Mesenchymal stem cell (in vitro differentiated cells and primary cell): ENCODE results near the gene SMCHD1.
A peak's percentile ranks its signal among the peaks of the same experiment; 100 is the strongest.

ENCODE experiments used
- DNase-seq: peaks from one replicate; pipeline ENCODE4 v3.0.0-alpha.2; 2013
- H2AFZ ChIP-seq: one replicate; pipeline ENCODE4 v1.6.1; 2013; ENCODE audit warnings: low read depth, mild to moderate bottlenecking, control low read depth, inconsistent platforms, low read length, moderate library complexity
- H2AK5ac ChIP-seq: 2 replicates; pipeline ENCODE4 v1.6.1; 2013; ENCODE audit warnings: low read length, moderate library complexity, mild to moderate bottlenecking, inconsistent platforms; ENCODE audit not compliant: severe bottlenecking
- H2BK120ac ChIP-seq: one replicate; pipeline ENCODE4 v1.6.1; 2013; ENCODE audit warnings: low read depth, mild to moderate bottlenecking, inconsistent platforms, low read length, moderate library complexity
- H2BK12ac ChIP-seq, 2 experiments: one replicate each; pipeline ENCODE4 v1.6.1; 2013; ENCODE audit warnings: inconsistent platforms in 2 of 2, low read length in 2 of 2, mild to moderate bottlenecking in 2 of 2, moderate library complexity in 2 of 2, control low read depth in 1 of 2
- H2BK15ac ChIP-seq: one replicate; pipeline ENCODE4 v1.6.1; 2013; ENCODE audit warnings: mild to moderate bottlenecking, low read depth, inconsistent platforms; ENCODE audit not compliant: poor library complexity, severe bottlenecking
- H2BK5ac ChIP-seq: 2 replicates; pipeline ENCODE4 v1.6.1; 2013; ENCODE audit warnings: low read depth, mild to moderate bottlenecking, low read length, control low read depth, inconsistent platforms; ENCODE audit not compliant: poor library complexity, severe bottlenecking
- H3K14ac ChIP-seq, 2 experiments: one replicate each; pipeline ENCODE4 v1.6.1; 2013; ENCODE audit warnings: inconsistent platforms in 2 of 2, low read length in 2 of 2, control low read depth in 1 of 2, mild to moderate bottlenecking in 1 of 2, moderate library complexity in 1 of 2
- H3K18ac ChIP-seq, 2 experiments: one replicate each; pipeline ENCODE4 v1.6.1; 2013; ENCODE audit warnings: inconsistent platforms in 2 of 2, low read length in 2 of 2, control low read depth in 1 of 2, low read depth in 1 of 2, mild to moderate bottlenecking in 1 of 2
- H3K23ac ChIP-seq, 2 experiments: one replicate each; pipeline ENCODE4 v1.6.1; 2013; ENCODE audit warnings: inconsistent platforms in 2 of 2, low read length in 2 of 2, mild to moderate bottlenecking in 2 of 2, moderate library complexity in 2 of 2, control low read depth in 1 of 2
- H3K27ac ChIP-seq: 2 replicates; pipeline ENCODE4 v1.5.1; 2013; ENCODE audit warnings: mild to moderate bottlenecking, moderate library complexity, low read length, control low read depth, inconsistent platforms; ENCODE audit not compliant: poor library complexity, severe bottlenecking
- H3K27me3 ChIP-seq, 2 experiments: 2 replicates each; pipeline versions ENCODE4 v1.6.1 to v1.7.0; 2013; ENCODE audit warnings: low read length in 2 of 2, mild to moderate bottlenecking in 2 of 2, moderate library complexity in 2 of 2, control low read depth in 1 of 2, inconsistent platforms in 1 of 2; ENCODE audit not compliant: control insufficient read depth in 1 of 2, insufficient read depth in 1 of 2
- H3K36me3 ChIP-seq, 2 experiments: 2 replicates each; pipeline versions ENCODE4 v1.6.1 to v1.7.0; 2013; ENCODE audit warnings: low read length in 2 of 2, control low read depth in 1 of 2, inconsistent platforms in 1 of 2, low read depth in 1 of 2, mild to moderate bottlenecking in 1 of 2; ENCODE audit not compliant: insufficient read depth in 2 of 2, control insufficient read depth in 1 of 2
- H3K4ac ChIP-seq, 2 experiments: one replicate each; pipeline ENCODE4 v1.6.1; 2013; ENCODE audit warnings: inconsistent platforms in 2 of 2, low read length in 2 of 2, mild to moderate bottlenecking in 2 of 2, moderate library complexity in 2 of 2, control low read depth in 1 of 2, low read depth in 1 of 2
- H3K4me1 ChIP-seq: 2 replicates; pipeline ENCODE4 v1.6.1; 2013; ENCODE audit warnings: low read depth, low read length, control low read depth; ENCODE audit not compliant: control insufficient read depth, insufficient read depth
- H3K4me2 ChIP-seq: 2 replicates; pipeline ENCODE4 v1.6.1; 2013; ENCODE audit warnings: low read length, mild to moderate bottlenecking, inconsistent platforms; ENCODE audit not compliant: poor library complexity, severe bottlenecking
- H3K4me3 ChIP-seq, 2 experiments: 2 replicates each; pipeline versions ENCODE4 v1.5.1 to v1.7.0; 2013; ENCODE audit warnings: low read length in 2 of 2, mild to moderate bottlenecking in 2 of 2, control low read depth in 1 of 2, low read depth in 1 of 2; ENCODE audit not compliant: insufficient read depth in 1 of 2
- H3K79me1 ChIP-seq: replicated peaks from 2 replicates; pipeline ENCODE4 v1.6.1; 2013; ENCODE audit warnings: mild to moderate bottlenecking, control low read depth, low read length, inconsistent platforms; ENCODE audit not compliant: poor library complexity, severe bottlenecking
- H3K9ac ChIP-seq: 2 replicates; pipeline ENCODE4 v1.7.0; 2013; ENCODE audit warnings: mild to moderate bottlenecking, low read length, moderate library complexity
- H3K9me3 ChIP-seq: 2 replicates; pipeline ENCODE4 v1.7.0; 2013; ENCODE audit warnings: mild to moderate bottlenecking, low read length; ENCODE audit not compliant: control insufficient read depth
- H4K8ac ChIP-seq: one replicate; pipeline ENCODE4 v1.6.1; 2013; ENCODE audit warnings: inconsistent platforms, mild to moderate bottlenecking, low read length, moderate library complexity
- H4K91ac ChIP-seq: one replicate; pipeline ENCODE4 v1.6.1; 2013; ENCODE audit warnings: mild to moderate bottlenecking, low read length, inconsistent platforms
- WGBS: methylation state at CpG from one replicate; pipeline ENCODE4 v1.1.7; 2013; ENCODE audit warnings: mixed read lengths; 5-methylcytosine and 5-hydroxymethylcytosine counted together

The SMCHD1 gene

DNA sequence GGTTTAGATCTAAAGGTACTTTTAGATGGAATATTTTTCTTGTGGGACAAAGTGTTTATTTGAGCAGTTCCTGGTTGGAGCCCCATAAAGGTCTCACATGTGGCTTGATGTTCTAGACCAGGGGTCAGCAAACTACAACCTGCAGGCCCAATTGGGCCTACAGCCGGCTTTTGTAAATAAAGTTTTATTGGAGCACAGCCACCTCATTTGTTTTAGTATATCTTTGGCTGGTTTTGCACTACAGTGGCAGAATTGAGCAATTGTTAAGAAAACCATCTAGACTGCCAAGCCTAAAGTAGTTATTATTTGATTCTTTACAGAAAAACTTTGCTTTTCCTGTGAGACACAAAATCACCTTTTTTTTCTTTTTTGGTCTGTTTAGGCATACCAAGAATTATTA is 42.5 kb upstream of the SMCHD1 start:
- no peak overlapping the region for H3K14ac ChIP-seq
- WGBS: 88% methylated on average over 1 of the region's 1 CpG
- no peak overlapping the region for H4K8ac ChIP-seq
- H2BK120ac ChIP-seq: no peak overlapping the region
- no peak overlapping the region for H3K4me2 ChIP-seq
- no peak overlapping the region for H2BK5ac ChIP-seq
- peaks cover 0 to 9% of the 10 kb centered on the region in 2 experiments for H3K36me3 ChIP-seq
- no peak overlapping the region for H2AFZ ChIP-seq
- no peak overlapping the region for H3K27ac ChIP-seq
- no peak overlapping the region for H2BK15ac ChIP-seq
- H3K18ac ChIP-seq: no peak overlapping the region
- no peak overlapping the region for H3K23ac ChIP-seq
- no peak for DNase-seq
- no peak overlapping the region for H3K4me3 ChIP-seq
- H4K91ac ChIP-seq: no peak overlapping the region
- H3K4ac ChIP-seq: no peak overlapping the region
- peaks cover 3% of the 10 kb centered on the region for H3K79me1 ChIP-seq
- H2BK12ac ChIP-seq: no peak overlapping the region
- H3K4me1 ChIP-seq: no peaks in the 10 kb centered on the region
- no peak overlapping the region for H3K9ac ChIP-seq
- H3K9me3 ChIP-seq: peaks cover 2% of the 10 kb centered on the region
- no peak overlapping the region for H2AK5ac ChIP-seq
- no peaks in the 10 kb centered on the region for H3K27me3 ChIP-seq

DNA sequence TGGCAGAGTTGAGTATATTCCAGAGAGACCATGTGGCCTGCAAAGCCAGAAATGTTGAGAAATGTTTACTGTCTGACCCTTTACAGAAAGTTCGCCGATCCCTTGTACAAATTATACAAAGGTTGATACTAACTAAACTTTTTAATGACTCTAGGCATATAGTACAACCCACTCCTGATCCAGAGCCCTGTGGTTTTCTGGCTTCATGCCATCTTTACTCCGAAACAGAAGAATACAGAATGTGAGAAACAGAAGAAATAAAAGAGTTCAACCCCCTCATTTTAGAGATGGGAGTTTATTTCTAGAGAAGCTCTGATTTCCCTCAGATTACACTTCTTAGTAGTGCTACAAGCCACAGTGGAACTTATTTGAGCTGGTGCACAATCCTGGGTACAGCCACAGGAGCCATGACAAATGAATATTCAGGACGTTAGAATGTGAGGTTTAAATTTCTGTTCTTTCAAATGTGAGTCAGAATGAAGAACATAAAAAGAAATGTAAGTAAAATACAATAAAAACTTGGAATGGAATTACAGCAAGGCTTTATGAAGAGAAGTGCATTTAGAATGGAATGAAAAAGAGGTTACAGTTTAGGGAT is 38.0 kb upstream of the SMCHD1 start:
- no peak overlapping the region for H2BK12ac ChIP-seq
- H3K4ac ChIP-seq: no peak overlapping the region
- H2BK15ac ChIP-seq: no peak overlapping the region
- H3K23ac ChIP-seq: no peak overlapping the region
- H2BK120ac ChIP-seq: no peak overlapping the region
- H3K14ac ChIP-seq: no peak overlapping the region
- H3K9me3 ChIP-seq: peaks cover 2% of the 10 kb centered on the region
- no peak overlapping the region for H4K8ac ChIP-seq
- H3K9ac ChIP-seq: no peak overlapping the region
- H3K27ac ChIP-seq: no peak overlapping the region
- no peak overlapping the region for H4K91ac ChIP-seq
- WGBS: 77% methylated on average over 4 of the region's 4 CpGs
- H3K18ac ChIP-seq: no peak overlapping the region
- H3K4me2 ChIP-seq: no peak overlapping the region
- peaks cover 0 to 9% of the 10 kb centered on the region in 2 experiments for H3K36me3 ChIP-seq
- no peaks in the 10 kb centered on the region for H3K4me1 ChIP-seq
- H2AK5ac ChIP-seq: no peak overlapping the region
- no peak overlapping the region for H2AFZ ChIP-seq
- no peak for DNase-seq
- H3K27me3 ChIP-seq: no peaks in the 10 kb centered on the region
- no peak overlapping the region for H3K4me3 ChIP-seq
- H2BK5ac ChIP-seq: no peak overlapping the region
- H3K79me1 ChIP-seq: no peaks in the 10 kb centered on the region

DNA sequence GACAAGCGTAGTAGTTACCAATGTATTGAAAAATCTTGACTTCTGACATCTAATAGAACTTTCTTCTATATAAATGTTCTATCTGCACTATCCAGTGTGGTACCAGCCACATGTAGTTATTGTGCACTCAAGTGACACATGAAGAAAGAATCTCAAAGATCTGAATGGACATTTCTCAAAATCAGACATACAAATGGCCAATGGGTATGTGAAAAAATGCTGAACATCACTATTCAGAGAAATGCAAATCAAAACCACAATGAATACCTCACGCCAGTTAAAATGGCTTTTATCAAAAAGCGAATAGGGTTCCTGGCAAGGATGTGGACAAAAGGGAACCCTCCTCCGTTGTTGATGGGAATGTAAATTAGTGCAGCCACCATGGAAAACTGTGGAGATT is 37.5 kb upstream of the SMCHD1 start:
- Histone ChIP-seq H3K23ac (no peak overlapping the region), H3K27me3 (no peaks in the 10 kb centered on the region), H3K4me2 (no peak overlapping the region), H3K18ac (no peak overlapping the region), H3K9me3 (peaks cover 2% of the 10 kb centered on the region), H2BK15ac (no peak overlapping the region), H3K27ac (no peak overlapping the region), H3K9ac (no peak overlapping the region), H2BK5ac (no peak overlapping the region), H3K4ac (no peak overlapping the region), H2BK120ac (no peak overlapping the region), H2BK12ac (no peak overlapping the region), H2AK5ac (no peak overlapping the region), H3K14ac (no peak overlapping the region), H4K91ac (no peak overlapping the region), H3K79me1 (no peaks in the 10 kb centered on the region), H3K36me3 (peaks cover 0 to 9% of the 10 kb centered on the region in 2 experiments), H4K8ac (no peak overlapping the region), H3K4me1 (no peaks in the 10 kb centered on the region), H2AFZ (no peak overlapping the region), H3K4me3 (no peak overlapping the region)
- WGBS: no CpG with 5 or more reads among the region's 4 CpGs
- no peak for DNase-seq

DNA sequence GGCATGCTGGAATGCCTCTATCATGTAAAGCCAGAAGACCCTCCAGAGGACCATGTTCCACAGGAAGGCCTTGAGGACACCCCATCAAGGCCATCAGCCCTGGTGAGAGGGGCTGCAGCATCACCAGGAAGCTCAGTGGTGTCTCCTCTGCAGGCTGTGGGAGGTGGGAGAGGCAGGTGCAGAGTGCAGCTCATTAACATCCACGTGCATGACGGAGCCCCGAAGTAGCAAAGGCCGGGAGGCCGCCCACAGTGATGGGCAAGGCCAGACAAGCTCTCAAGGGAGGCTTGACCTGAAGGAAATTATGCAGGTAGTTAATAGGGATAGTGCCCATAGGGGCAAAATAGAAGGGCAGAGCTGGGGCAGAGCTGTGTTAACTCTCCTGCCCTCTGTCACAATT is 30.3 kb upstream of the SMCHD1 start:
- Histone ChIP-seq H2AFZ (no peak overlapping the region), H3K79me1 (no peaks in the 10 kb centered on the region), H2BK12ac (no peak overlapping the region), H3K4me3 (peak overlapping the region in 1 of 2 experiments; percentile 26), H3K27ac (no peak overlapping the region), H3K4me2 (no peak overlapping the region), H3K9ac (no peak overlapping the region), H4K8ac (no peak overlapping the region), H3K4me1 (no peaks in the 10 kb centered on the region), H2BK5ac (no peak overlapping the region), H4K91ac (no peak overlapping the region), H3K23ac (no peak overlapping the region), H2BK15ac (no peak overlapping the region), H3K14ac (no peak overlapping the region), H2AK5ac (no peak overlapping the region), H3K18ac (peak overlapping the region in 1 of 2 experiments; percentile 21), H3K36me3 (no peaks in the 10 kb centered on the region), H3K27me3 (no peaks in the 10 kb centered on the region), H3K9me3 (no peaks in the 10 kb centered on the region), H3K4ac (no peak overlapping the region), H2BK120ac (no peak overlapping the region)
- WGBS: 86% methylated on average over 5 of the region's 5 CpGs
- no peak for DNase-seq
